Activated CD8-positive, alpha-beta memory T cell treated with anti-CD3 and anti-CD28 coated beads, Interleukin-2, amount 10 ng/mL, durations not matched to agents 7 days and 5 days (primary cell): ENCODE data around the gene CNTNAP5. TPM values are rescaled to one million over a fixed set of nuclear protein-coding genes. Genes with fewer than 3 reads are reported as not detected.

Experiments
- ATAC-seq: fragments of 150-1000 bp; cut with Tn5 transposase; one replicate; pipeline ENCODE4 v1.10.0; 2021; ENCODE audit warnings: moderate library complexity
- CTCF ChIA-PET: fragments of 350-600 bp; sonication (Branson Sonifier 250); formaldehyde crosslinking; loops from one replicate; lab custom pipeline; 2021; ENCODE audit warnings: antibody characterized with exemption; lab: Charles Lee
- DNase-seq: peaks from one replicate; pipeline ENCODE4 v3.0.0-alpha.2; 2020
- H3K27ac Mint-ChIP-seq: one replicate; pipeline ENCODE4 v1.8.0; 2021; ENCODE audit warnings: mild to moderate bottlenecking, mixed read lengths
- H3K27me3 Mint-ChIP-seq: one replicate; pipeline ENCODE4 v1.8.0; 2021; ENCODE audit warnings: mixed read lengths
- H3K36me3 Mint-ChIP-seq: one replicate; pipeline ENCODE4 v1.8.0; 2021; ENCODE audit warnings: mild to moderate bottlenecking, mixed read lengths
- H3K4me1 Mint-ChIP-seq: one replicate; pipeline ENCODE4 v1.8.0; 2021; ENCODE audit warnings: mixed read lengths
- H3K4me3 Mint-ChIP-seq: one replicate; pipeline ENCODE4 v1.8.0; 2021; ENCODE audit warnings: mild to moderate bottlenecking, moderate library complexity, mixed read lengths
- H3K9me3 Mint-ChIP-seq: one replicate; pipeline ENCODE4 v1.8.0; 2022; ENCODE audit warnings: low read depth, mixed read lengths
- total RNA-seq, 2 experiments: library from RNA; stranded (reverse); gene quantifications; one replicate each; pipeline ENCODE4 v1.2.3, GENCODE V29; 2021

Gene CNTNAP5
- total RNA-seq, 2 experiments from 2014 or later, result not detected

DNA sequence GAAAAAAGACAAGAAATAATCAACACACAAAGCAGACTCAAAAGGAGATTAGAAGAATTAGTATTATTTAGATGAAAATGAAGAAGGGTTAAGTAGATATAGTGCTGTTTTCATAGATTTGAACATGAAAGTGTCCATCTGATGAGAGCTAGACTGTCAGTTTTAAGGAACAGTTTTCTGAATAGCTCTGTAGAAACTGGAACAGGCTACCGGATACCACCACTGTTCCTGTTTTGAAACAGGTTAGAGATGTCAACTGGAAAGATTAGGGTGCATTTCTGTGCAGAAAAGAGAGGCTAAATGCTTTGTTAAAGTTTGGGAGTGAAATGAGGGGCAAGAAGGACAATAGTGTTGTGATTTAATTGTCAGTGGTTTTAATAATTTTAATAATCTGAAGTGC, 908.8 kb downstream of the CNTNAP5 start:
- Mint-ChIP-seq H3K4me3 (no peak overlapping the region), H3K27me3 (no peaks in the 10 kb centered on the region), H3K36me3 (no peaks in the 10 kb centered on the region), H3K4me1 (no peaks in the 10 kb centered on the region), H3K27ac (no peak overlapping the region), H3K9me3 (peaks cover 5% of the 10 kb centered on the region)
- no peak for DNase-seq
- CTCF ChIA-PET, result no interaction called here
- ATAC-seq, result no peak

DNA sequence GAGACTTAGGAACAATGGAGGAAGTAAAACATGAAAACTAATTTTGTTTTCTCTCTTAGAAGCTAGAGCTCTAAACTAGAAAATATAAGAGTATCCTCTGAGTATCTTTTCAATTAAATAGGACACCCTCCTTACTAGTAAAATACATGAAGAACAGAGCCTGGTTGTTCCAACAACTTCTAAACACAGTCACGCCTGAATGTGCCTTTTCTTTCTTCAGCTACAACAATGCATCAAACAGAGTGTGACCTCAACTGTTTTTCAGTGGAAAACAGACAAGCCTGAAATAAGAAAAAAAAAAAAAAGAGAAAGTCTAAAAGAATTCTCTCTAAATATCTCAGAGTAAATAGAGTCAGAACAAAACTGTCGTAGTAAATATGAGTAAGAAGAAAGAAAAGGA, 928.8 kb downstream of the CNTNAP5 start:
- Mint-ChIP-seq H3K27ac (no peak overlapping the region), H3K27me3 (no peaks in the 10 kb centered on the region), H3K36me3 (no peaks in the 10 kb centered on the region), H3K4me3 (no peak overlapping the region), H3K4me1 (no peaks in the 10 kb centered on the region), H3K9me3 (peaks cover 14% of the 10 kb centered on the region)
- ATAC-seq (no peak), DNase-seq (no peak)
- CTCF ChIA-PET, result interaction anchor here (0.7 kb wide), 1 partner anchor 348 kb away, joined by 3 read pairs; no protein-coding TSS in a partner anchor

DNA sequence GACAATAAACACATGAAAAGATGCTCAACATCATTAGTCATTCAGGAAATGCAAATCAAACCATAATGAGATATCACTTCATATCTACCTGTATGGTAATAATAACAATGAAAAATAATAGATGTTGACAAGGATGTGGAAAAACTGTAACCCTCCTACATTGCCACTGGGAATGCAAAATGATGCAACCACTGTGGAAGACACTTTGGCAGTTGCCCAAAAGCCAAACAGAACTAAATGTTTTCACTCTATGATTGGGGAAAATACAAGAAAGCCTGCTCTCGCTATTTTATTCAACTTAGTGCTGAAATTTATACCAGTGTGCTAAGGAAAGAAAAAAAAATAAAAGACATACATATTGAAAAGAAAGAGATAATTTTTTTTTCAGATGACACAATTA, 934.5 kb downstream of the CNTNAP5 start:
- Mint-ChIP-seq H3K4me3 (no peak overlapping the region), H3K36me3 (no peaks in the 10 kb centered on the region), H3K9me3 (peaks cover 9% of the 10 kb centered on the region), H3K27me3 (no peaks in the 10 kb centered on the region), H3K4me1 (no peaks in the 10 kb centered on the region), H3K27ac (no peak overlapping the region)
- no peak for DNase-seq
- CTCF ChIA-PET, result no interaction called here
- ATAC-seq, result no peak

DNA sequence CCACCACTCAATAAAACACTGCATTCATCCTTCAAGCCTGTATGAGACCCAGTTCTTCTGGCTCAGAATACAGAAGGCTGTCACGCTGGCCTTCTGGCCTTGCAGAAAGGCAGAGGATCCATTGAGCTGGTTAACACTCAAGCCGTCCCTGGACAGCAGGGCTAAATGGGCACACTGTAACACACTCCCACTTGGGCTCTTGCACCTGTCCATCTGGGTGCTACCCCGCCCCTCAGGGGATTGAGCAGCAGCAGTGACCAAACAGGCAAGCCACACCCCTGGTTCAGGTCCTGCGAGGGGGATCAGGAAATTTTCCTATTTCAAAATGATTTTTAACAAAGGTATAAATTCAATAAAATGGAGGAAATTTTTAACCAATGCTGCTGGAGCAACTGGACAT, 936.0 kb downstream of the CNTNAP5 start:
- ATAC-seq (no peak), DNase-seq (no peak)
- no peak overlapping the region for H3K27ac Mint-ChIP-seq
- CTCF ChIA-PET, result no interaction called here
- H3K27me3 Mint-ChIP-seq, result no peaks in the 10 kb centered on the region
- no peaks in the 10 kb centered on the region for H3K4me1 Mint-ChIP-seq
- no peaks in the 10 kb centered on the region for H3K36me3 Mint-ChIP-seq
- H3K9me3 Mint-ChIP-seq, result peaks cover 5% of the 10 kb centered on the region
- no peak overlapping the region for H3K4me3 Mint-ChIP-seq
